Stimulated activated CD8-positive, alpha-beta memory T cell treated with anti-CD3 and anti-CD28 coated beads, Interleukin-2, amount 100 ng/mL, for 1 hour (primary cell): Measurements from ENCODE around the gene FSTL5.

Source experiments
- DNase-seq, 2 donors: peaks; one replicate each; pipeline ENCODE4 v3.0.0-alpha.2; 2020; ENCODE audit warnings: low read depth in 2 of 2

FSTL5 gene

GRCh38 chr4:161454860-161455259 lies 708.9 kb downstream of the FSTL5 start:
- DNase-seq = no peak

- DNase-seq = no peak
Measured at GRCh38 chr4:161448550-161449180, 715.1 kb downstream of the FSTL5 start.

GRCh38 chr4:161444626-161445025 lies 719.2 kb downstream of the FSTL5 start:
- no peak for DNase-seq

- DNase-seq = no peak
Measured at GRCh38 chr4:161442921-161443320, 720.9 kb downstream of the FSTL5 start.

- DNase-seq = no peak
Measured at GRCh38 chr4:161438096-161438495, 725.7 kb downstream of the FSTL5 start.

GRCh38 chr4:161428180-161428965 lies 735.4 kb downstream of the FSTL5 start:
- no peak for DNase-seq

GRCh38 chr4:161419822-161420221 lies 744.0 kb downstream of the FSTL5 start:
- no peak for DNase-seq

GRCh38 chr4:161411901-161412300 lies 751.9 kb downstream of the FSTL5 start:
- no peak for DNase-seq

- no peak for DNase-seq
Measured at GRCh38 chr4:161404346-161405110, 759.3 kb downstream of the FSTL5 start.

GRCh38 chr4:161403781-161404180 lies 760.0 kb downstream of the FSTL5 start:
- DNase-seq = no peak

GRCh38 chr4:161393602-161394001 lies 770.2 kb downstream of the FSTL5 start:
- no peak for DNase-seq

GRCh38 chr4:161382655-161383054 lies 781.1 kb downstream of the FSTL5 start:
- DNase-seq = no peak

GRCh38 chr4:161376275-161376674 lies 787.5 kb downstream of the FSTL5 start:
- DNase-seq = no peak

- no peak for DNase-seq
Measured at GRCh38 chr4:161364681-161365080, 799.1 kb downstream of the FSTL5 start.

GRCh38 chr4:161360982-161361381 lies 802.8 kb downstream of the FSTL5 start:
- no peak for DNase-seq

- no peak for DNase-seq
Measured at GRCh38 chr4:161359491-161359890, 804.3 kb downstream of the FSTL5 start.

- DNase-seq = no peak
Measured at GRCh38 chr4:161356351-161356750, 807.4 kb downstream of the FSTL5 start.

- DNase-seq = no peak
Measured at GRCh38 chr4:161350946-161351345, 812.9 kb downstream of the FSTL5 start.

GRCh38 chr4:161345741-161346140 lies 818.1 kb downstream of the FSTL5 start:
- DNase-seq = no peak

GRCh38 chr4:161343569-161343950 lies 820.2 kb downstream of the FSTL5 start:
- no peak for DNase-seq

GRCh38 chr4:161342881-161343568 lies 820.8 kb downstream of the FSTL5 start:
- DNase-seq = no peak

GRCh38 chr4:161336621-161337020 lies 827.2 kb downstream of the FSTL5 start:
- DNase-seq = no peak
